GM18508 (cell line): ENCODE measurements around the gene CACNA1G.

Experiments used
- ATAC-seq: cut with Tn5 transposase; IDR thresholded peaks from one replicate; pipeline ENCODE4 v1.9.1; 2021; ENCODE audit warnings: moderate number of reproducible peaks; ENCODE audit not compliant: insufficient read depth, unreplicated experiment

Gene CACNA1G

DNA sequence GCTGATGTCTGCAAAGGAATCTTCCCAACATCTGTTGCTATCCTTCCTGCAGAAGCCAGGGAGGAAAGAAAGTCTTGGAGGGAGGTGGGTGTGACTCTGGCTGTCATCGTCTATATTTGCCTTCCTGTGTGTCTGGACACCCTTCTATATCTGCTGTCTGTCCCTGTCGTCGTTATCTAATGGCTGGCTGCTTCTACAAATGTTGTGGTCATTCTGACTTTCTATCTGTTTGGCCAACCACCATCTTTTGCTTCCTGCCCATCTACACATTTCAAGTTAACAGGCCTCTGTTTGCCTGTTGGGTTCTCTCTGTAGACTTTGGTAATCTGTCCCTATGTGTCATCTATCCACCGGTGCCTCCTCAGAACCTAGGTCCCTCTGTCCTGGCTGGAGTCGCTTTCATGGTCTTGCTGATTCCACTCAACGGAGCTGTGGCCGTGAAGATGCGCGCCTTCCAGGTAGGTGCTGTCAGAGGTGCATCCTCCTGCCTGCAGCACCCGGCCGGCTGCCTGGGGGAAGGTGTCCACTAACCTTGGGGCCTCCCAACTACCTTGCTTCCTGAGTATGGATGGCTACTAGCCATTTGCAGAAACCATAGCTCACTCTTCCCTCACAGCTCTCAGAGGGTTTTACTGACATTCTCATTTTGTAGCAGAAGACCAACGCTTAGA is 104.4 kb downstream of the CACNA1G start:
- no peak for ATAC-seq

- no peak for ATAC-seq
Observed at GRCh38 chr17:50665838-50666237, 105.3 kb downstream of the CACNA1G start.

DNA sequence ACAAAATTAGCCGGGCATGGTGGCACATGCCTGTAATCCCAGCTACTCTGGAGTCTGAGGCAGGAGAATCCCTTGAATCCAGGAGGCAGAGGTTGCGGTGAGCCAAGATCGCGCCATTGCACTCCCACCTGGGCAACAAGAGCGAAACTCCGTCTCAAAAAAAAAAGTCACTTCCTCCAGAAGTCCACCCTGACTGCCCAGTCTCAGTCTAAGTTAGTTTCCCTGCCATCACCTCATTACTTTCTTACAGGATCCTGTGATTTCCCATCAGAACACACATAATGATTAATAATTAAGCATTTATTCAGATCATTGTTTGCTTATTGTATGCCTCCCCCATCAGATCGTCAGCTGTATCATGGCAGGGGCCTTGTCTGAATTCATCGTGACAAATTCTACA is 105.8 kb downstream of the CACNA1G start:
- no peak for ATAC-seq

GRCh38 chr17:50667259-50668024 is 106.9 kb downstream of the CACNA1G start:
- no peak for ATAC-seq

- ATAC-seq: no peak
Observed at GRCh38 chr17:50668025-50668837, 107.7 kb downstream of the CACNA1G start.

DNA sequence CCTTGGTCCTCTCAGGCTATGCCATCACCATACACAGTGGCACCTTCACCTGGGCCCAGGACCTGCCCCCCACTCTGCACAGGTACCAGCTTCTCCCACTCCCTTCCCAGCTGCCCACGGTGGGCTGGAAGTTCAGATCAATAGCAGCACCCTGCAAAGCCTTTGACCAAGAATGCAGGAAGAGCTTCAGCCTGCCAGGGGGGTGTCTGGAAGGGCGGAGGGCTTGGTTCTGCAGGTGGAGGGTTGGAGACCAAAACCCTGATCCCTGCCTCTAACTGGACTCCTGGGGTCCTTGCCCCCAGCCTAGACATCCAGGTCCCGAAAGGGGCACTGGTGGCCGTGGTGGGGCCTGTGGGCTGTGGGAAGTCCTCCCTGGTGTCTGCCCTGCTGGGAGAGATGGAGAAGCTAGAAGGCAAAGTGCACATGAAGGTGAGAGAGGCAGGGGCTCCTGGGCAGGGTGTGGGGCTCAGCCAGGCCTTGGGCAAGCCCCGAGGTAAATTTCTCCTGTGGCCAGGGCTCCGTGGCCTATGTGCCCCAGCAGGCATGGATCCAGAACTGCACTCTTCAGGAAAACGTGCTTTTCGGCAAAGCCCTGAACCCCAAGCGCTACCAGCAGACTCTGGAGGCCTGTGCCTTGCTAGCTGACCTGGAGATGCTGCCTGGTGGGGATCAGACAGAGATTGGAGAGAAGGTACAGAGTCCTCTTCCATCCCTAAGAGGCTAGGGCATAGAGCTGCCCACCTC is 108.5 kb downstream of the CACNA1G start:
- ATAC-seq: no peak

- no peak for ATAC-seq
Observed at GRCh38 chr17:50672071-50672470, 111.6 kb downstream of the CACNA1G start.

DNA sequence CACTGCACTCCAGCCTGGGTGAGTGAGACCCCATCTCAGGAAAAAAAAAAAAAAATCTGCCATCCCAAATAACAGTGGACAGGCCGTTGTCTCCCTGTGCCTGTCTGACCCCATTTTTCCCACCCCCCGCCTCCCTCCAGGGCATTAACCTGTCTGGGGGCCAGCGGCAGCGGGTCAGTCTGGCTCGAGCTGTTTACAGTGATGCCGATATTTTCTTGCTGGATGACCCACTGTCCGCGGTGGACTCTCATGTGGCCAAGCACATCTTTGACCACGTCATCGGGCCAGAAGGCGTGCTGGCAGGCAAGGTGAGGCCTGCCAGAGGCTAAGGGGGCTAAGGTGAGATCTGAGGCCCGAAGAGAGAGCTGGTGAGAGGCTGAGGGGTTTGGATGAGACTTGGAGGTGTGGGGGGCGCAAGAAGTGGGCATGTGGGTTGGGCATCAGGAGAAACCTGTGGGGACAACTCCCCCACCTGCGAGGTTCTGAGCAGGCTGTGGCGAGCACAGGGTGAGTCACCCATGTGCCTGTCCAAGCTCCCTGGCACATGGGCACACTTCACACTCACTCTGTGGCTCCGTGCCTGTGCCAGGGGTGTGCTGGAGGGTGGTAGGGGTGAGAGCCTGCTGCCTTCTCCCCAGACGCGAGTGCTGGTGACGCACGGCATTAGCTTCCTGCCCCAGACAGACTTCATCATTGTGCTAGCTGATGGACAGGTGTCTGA is 112.5 kb downstream of the CACNA1G start:
- ATAC-seq: no peak

DNA sequence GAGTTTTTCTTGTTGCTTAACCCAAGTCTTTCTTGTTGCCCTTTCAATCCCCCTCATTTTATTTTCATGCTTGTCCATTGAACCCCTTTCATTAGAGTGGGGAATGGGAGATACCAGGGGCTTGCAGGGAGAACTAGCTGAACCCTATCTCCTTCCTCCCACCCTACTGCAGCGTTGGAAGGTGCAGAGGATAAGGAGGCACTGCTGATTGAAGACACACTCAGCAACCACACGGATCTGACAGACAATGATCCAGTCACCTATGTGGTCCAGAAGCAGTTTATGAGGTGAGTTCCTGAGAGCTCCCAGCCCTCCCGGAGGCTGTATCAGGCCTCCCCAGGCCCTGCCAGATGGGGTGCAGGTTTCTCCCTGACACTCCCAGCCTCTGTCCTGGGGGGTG is 114.7 kb downstream of the CACNA1G start:
- no peak for ATAC-seq

DNA sequence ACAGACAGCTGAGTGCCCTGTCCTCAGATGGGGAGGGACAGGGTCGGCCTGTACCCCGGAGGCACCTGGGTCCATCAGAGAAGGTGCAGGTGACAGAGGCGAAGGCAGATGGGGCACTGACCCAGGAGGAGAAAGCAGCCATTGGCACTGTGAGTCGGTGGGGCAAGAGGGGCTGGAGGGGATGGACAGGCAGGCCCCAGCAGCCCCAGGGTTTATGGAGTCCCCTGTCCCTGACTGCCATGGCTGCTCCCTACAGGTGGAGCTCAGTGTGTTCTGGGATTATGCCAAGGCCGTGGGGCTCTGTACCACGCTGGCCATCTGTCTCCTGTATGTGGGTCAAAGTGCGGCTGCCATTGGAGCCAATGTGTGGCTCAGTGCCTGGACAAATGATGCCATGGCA is 115.1 kb downstream of the CACNA1G start:
- no peak for ATAC-seq

- ATAC-seq: no peak
Observed at GRCh38 chr17:50676065-50676975, 115.8 kb downstream of the CACNA1G start.
